Loucy (cell line): ENCODE results near the gene SCAP.

Experiments
- H2AFZ ChIP-seq: fragments of 200-600 bp; sonication (generic); 2 replicates; pipeline ENCODE4 v1.6.0; 2016; ENCODE audit warnings: antibody characterized with exemption, mild to moderate bottlenecking, low read length, moderate library complexity
- H3F3A ChIP-seq: fragments of 200-600 bp; 2 replicates; pipeline ENCODE4 v1.6.0; 2016; ENCODE audit warnings: antibody characterized with exemption, low read depth, mild to moderate bottlenecking
- H3K27me3 ChIP-seq: fragments of 200-600 bp; sonication (generic); 2 replicates; pipeline ENCODE4 v1.6.1; 2014; ENCODE audit warnings: low read length, mild to moderate bottlenecking; ENCODE audit not compliant: insufficient read depth, poor library complexity, severe bottlenecking
- H3K36me3 ChIP-seq: fragments of 200-600 bp; sonication (generic); 2 replicates; pipeline ENCODE4 v1.6.1; 2016; ENCODE audit warnings: low read length; ENCODE audit not compliant: insufficient read depth
- H3K4me1 ChIP-seq: fragments of 200-600 bp; sonication (generic); 2 replicates; pipeline ENCODE4 v1.5.1; 2014; ENCODE audit warnings: low read length, mild to moderate bottlenecking; ENCODE audit not compliant: insufficient read depth, poor library complexity, severe bottlenecking
- H3K4me2 ChIP-seq: fragments of 200-600 bp; sonication (generic); 2 replicates; pipeline ENCODE4 v1.6.0; 2014; ENCODE audit warnings: antibody characterized with exemption, low read length, low read depth, mild to moderate bottlenecking; ENCODE audit not compliant: poor library complexity, severe bottlenecking
- H3K4me3 ChIP-seq: fragments of 200-600 bp; sonication (generic); 2 replicates; pipeline ENCODE4 v1.5.1; 2014; ENCODE audit warnings: low read length, mild to moderate bottlenecking, mixed read lengths; ENCODE audit not compliant: poor library complexity, severe bottlenecking
- H3K79me2 ChIP-seq: fragments of 200-600 bp; sonication (generic); 2 replicates; pipeline ENCODE4 v1.6.1; 2014; ENCODE audit warnings: low read length; ENCODE audit not compliant: insufficient read depth
- H3K9ac ChIP-seq: fragments of 200-600 bp; sonication (generic); 2 replicates; pipeline ENCODE4 v1.6.0; 2014; ENCODE audit warnings: mild to moderate bottlenecking, low read depth, low read length, moderate library complexity; ENCODE audit not compliant: poor library complexity, severe bottlenecking
- H3K9me2 ChIP-seq: fragments of 200-600 bp; sonication (generic); replicated peaks from 2 replicates; pipeline ENCODE4 v1.6.1; 2016; ENCODE audit warnings: low read depth, low read length, mixed read lengths
- H3K9me3 ChIP-seq: fragments of 200-600 bp; sonication (generic); 2 replicates; pipeline ENCODE4 v1.6.1; 2014; ENCODE audit warnings: mild to moderate bottlenecking, antibody characterized with exemption, low read length, low read depth; ENCODE audit not compliant: insufficient read depth
- H4K20me1 ChIP-seq: fragments of 200-600 bp; sonication (generic); 2 replicates; pipeline ENCODE4 v1.6.0; 2014; ENCODE audit warnings: antibody characterized with exemption, low read length, mild to moderate bottlenecking; ENCODE audit not compliant: insufficient read depth, poor library complexity, severe bottlenecking
- CTCF ChIP-seq: fragments of 200-600 bp; sonication (generic); conservative IDR thresholded peaks from 2 replicates; pipeline ENCODE4 v1.5.1; 2014; ENCODE audit warnings: mild to moderate bottlenecking, antibody characterized with exemption, low read length
- EZH2phosphoT487 ChIP-seq: fragments of 200-600 bp; IDR thresholded peaks from 2 replicates; pipeline ENCODE4 v1.6.1; 2018; ENCODE audit warnings: antibody characterized with exemption, mild to moderate bottlenecking, moderate library complexity, borderline replicate concordance

Gene SCAP

DNA sequence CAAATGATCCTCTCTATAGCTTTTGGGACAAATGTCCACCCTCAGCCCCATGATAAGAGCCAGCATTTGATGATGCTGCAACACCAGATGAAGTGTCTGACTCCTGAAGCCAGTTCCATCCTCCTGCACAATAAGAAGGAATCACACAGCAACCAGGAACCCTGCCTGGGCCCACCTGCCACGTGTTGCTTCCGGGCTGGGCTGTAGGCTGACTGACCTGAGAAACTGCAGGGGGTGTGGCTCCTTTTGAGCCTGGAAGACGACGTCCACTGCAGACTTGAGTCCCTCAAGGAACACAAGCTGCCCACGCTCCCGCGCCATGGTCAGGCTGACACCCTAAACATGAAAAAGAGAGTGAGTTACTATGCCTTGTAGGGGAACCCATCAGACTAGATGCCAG is 28.4 kb upstream of the SCAP start:
- peaks cover 8% of the 10 kb centered on the region; the same call in 1 of the 2 replicates for H3K79me2 ChIP-seq
- peaks cover 49% of the 10 kb centered on the region; the same call in 1 of the 2 replicates for H3K36me3 ChIP-seq
- H3K9me3 ChIP-seq = no peaks in the 10 kb centered on the region
- TF ChIP-seq EZH2phosphoT487 (no peak), CTCF (no peak)
- H3K9me2 ChIP-seq = no peaks in the 10 kb centered on the region
- H3K4me3 ChIP-seq = no peak overlapping the region
- H3K27me3 ChIP-seq = no peaks in the 10 kb centered on the region
- H3K4me2 ChIP-seq = no peak overlapping the region
- H2AFZ ChIP-seq = no peak overlapping the region
- H4K20me1 ChIP-seq = no peaks in the 10 kb centered on the region
- no peaks in the 10 kb centered on the region for H3K4me1 ChIP-seq
- H3F3A ChIP-seq = no peaks in the 10 kb centered on the region
- H3K9ac ChIP-seq = no peak overlapping the region

GRCh38 chr3:47503033-47503432 is 27.3 kb upstream of the SCAP start:
- no peak for TF ChIP-seq EZH2phosphoT487

DNA sequence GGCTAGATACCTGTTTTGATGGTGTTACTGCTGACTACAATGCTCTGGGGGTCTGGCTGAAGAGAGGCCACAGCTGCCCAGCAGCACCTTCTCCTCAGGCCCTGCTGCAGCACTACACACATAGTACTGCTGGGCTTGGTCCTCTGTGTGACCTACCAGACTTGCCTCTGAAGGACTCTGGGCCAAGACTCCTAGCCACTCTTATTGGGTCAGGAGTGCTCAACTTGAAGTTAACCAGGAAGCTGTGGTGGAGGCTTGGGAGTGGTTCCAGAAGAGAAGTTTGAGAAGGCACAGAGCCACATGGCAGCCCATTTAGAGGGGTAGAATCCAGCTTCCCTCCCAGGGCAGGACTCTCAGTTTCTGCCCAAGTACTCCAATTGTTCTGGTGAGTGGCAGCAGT is 21.2 kb upstream of the SCAP start:
- Histone ChIP-seq H4K20me1 (no peaks in the 10 kb centered on the region), H2AFZ (no peak overlapping the region), H3K79me2 (no peaks in the 10 kb centered on the region), H3K36me3 (peaks cover 67% of the 10 kb centered on the region; the same call in 1 of the 2 replicates), H3K9ac (no peak overlapping the region), H3K9me2 (no peaks in the 10 kb centered on the region), H3K4me1 (no peaks in the 10 kb centered on the region), H3K4me3 (no peak overlapping the region), H3F3A (no peaks in the 10 kb centered on the region), H3K27me3 (no peaks in the 10 kb centered on the region), H3K4me2 (no peak overlapping the region), H3K9me3 (no peaks in the 10 kb centered on the region)
- TF ChIP-seq EZH2phosphoT487 = no peak
- no peak for TF ChIP-seq CTCF

More at GRCh38 chr3:47503033-47503432, 27.3 kb upstream of the SCAP start:
- Histone ChIP-seq H3K9me2 (no peaks in the 10 kb centered on the region), H2AFZ (no peak overlapping the region), H3K27me3 (no peaks in the 10 kb centered on the region), H3K4me3 (no peak overlapping the region), H3K4me1 (no peaks in the 10 kb centered on the region), H3K4me2 (no peak overlapping the region), H3K79me2 (peaks cover 7% of the 10 kb centered on the region; the same call in 1 of the 2 replicates), H4K20me1 (no peaks in the 10 kb centered on the region), H3F3A (no peaks in the 10 kb centered on the region), H3K36me3 (peaks cover 55% of the 10 kb centered on the region; the same call in 1 of the 2 replicates), H3K9ac (no peak overlapping the region), H3K9me3 (no peaks in the 10 kb centered on the region)

DNA sequence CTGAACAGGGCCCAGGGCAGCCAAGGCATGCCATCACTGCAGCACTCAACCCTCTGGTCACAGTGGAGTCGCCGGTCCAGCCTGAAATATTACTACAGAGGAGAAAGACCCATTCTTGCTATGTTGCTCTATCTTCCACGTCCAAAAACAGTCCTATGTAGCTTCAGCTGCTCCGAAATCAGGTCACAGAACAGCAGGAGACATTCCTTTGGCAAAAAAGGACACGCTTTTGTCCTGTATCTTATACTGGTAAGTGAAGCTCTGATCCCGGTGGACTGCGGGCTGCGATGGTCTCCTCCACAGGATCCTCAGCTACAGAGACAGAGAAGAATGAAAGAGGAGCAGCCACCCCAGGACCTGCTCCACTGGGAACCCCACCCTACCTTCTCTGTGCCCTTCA is 20.1 kb upstream of the SCAP start:
- Histone ChIP-seq H3K4me1 (no peaks in the 10 kb centered on the region), H3K4me2 (no peak overlapping the region), H3K27me3 (no peaks in the 10 kb centered on the region), H2AFZ (no peak overlapping the region), H3K9ac (no peak overlapping the region), H3K9me2 (no peaks in the 10 kb centered on the region), H3K36me3 (peaks cover 57% of the 10 kb centered on the region; the same call in 1 of the 2 replicates), H3K79me2 (no peaks in the 10 kb centered on the region), H3F3A (no peaks in the 10 kb centered on the region), H3K9me3 (no peaks in the 10 kb centered on the region), H4K20me1 (no peaks in the 10 kb centered on the region), H3K4me3 (no peak overlapping the region)
- no peak for TF ChIP-seq CTCF
- TF ChIP-seq EZH2phosphoT487 = no peak
